IgD-negative memory B cell (primary cell): ENCODE data around the gene MRPL45. TPM values are rescaled to one million over a fixed set of nuclear protein-coding genes. Genes with fewer than 3 reads are reported as not detected.
"Not testable (repeated sequence)": the region's sequence is repeated elsewhere in the genome, so short reads cannot be mapped to it uniquely, and the experiment has no call there.

Source experiments
- H3K27ac Mint-ChIP-seq, 3 donors: one replicate each; pipeline ENCODE4 v1.8.0; 2020 to 2022; ENCODE audit warnings: mild to moderate bottlenecking in 3 of 3, mixed read lengths in 3 of 3, moderate library complexity in 1 of 3
- H3K27me3 Mint-ChIP-seq: one replicate; pipeline ENCODE4 v1.8.0; 2021; ENCODE audit warnings: mixed read lengths
- H3K36me3 Mint-ChIP-seq: one replicate; pipeline ENCODE4 v1.8.0; 2020; ENCODE audit warnings: mild to moderate bottlenecking, mixed read lengths
- H3K4me1 Mint-ChIP-seq, 3 donors: one replicate each; pipeline ENCODE4 v1.8.0; 2020 to 2022; ENCODE audit warnings: mixed read lengths in 3 of 3, mild to moderate bottlenecking in 1 of 3
- H3K4me3 Mint-ChIP-seq, 4 donors: one replicate each; pipeline ENCODE4 v1.8.0; 2020 to 2022; ENCODE audit warnings: mild to moderate bottlenecking in 4 of 4, mixed read lengths in 4 of 4, moderate library complexity in 3 of 4
- H3K9me3 Mint-ChIP-seq, 3 donors: one replicate each; pipeline ENCODE4 v1.8.0; 2020 to 2021; ENCODE audit warnings: mixed read lengths in 3 of 3, mild to moderate bottlenecking in 1 of 3
- polyA plus RNA-seq: library from polyadenylated mRNA; unstranded; fragments of 300-500 nt; fragmentation: Illumina TruSeq; gene quantifications from one replicate; pipeline ENCODE4 v1.2.3, GENCODE V29; 2021

MRPL45 gene
- polyA plus RNA-seq: 23.5 TPM

DNA sequence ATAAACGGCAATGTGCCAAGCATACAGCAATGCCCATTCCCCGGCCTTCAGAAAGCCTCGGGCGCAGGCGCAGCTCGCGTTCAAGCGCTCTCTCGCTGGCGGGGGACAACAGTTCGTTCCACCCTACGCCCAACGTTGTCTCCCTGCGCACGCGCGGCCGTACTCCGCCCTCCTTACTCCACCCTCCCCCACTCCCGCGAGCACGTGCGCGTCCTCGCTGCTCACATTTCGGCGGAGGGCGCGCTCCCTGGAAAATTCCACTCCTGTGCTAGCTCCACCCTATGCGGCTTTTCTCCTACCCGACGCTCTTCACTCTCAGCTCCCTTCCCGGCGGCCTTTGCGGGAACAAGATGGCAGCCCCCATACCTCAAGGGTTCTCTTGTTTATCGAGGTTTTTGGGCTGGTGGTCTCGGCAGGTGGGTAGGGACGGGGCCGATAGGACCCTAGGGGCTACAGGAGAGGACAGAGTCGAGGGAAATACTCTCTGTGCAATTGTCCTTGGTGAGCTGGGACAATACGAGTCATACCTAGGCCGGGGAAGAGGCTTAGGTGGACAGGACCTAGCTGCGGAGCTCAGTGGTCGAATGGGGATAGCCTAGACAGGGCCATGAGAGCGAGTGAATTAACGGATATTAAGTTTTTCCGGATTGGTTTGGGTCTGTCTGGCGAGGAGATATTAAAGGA, at the start of gene MRPL45:
MRPL45 (plus strand) TSS at position 335 of the 684 bp plus-strand sequence; CDS start at position 351, 16 bp downstream.
- H3K9me3 Mint-ChIP-seq, H3K27me3 Mint-ChIP-seq, H3K36me3 Mint-ChIP-seq, H3K4me1 Mint-ChIP-seq: not testable (repeated sequence)
- Mint-ChIP-seq H3K4me3 (peak within 1 kb of the TSS; percentile 88 to 97 (median 94)), H3K27ac (peak within 1 kb of the TSS; percentile 93 to 99 (median 98))

DNA sequence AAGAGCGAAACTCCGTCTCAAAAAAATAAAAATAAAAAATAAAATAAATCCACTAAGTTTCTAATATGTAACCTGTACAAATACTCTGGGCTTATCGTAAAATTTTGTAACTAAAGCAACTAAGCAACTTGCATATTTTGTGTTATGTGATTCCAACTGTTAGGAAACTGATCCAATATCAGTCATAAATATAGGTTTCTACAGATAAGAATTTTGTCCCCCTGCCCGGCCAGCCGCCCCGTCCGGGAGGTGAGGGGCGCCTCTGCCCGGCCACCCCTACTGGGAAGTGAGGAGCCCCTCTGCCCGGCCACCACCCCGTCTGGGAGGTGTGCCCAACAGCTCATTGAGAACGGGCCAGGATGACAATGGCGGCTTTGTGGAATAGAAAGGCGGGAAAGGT, 43.8 kb upstream of the MRPL45 start:
- H3K36me3 Mint-ChIP-seq, H3K4me1 Mint-ChIP-seq, H3K9me3 Mint-ChIP-seq, H3K4me3 Mint-ChIP-seq, H3K27ac Mint-ChIP-seq, H3K27me3 Mint-ChIP-seq: not testable (repeated sequence)

DNA sequence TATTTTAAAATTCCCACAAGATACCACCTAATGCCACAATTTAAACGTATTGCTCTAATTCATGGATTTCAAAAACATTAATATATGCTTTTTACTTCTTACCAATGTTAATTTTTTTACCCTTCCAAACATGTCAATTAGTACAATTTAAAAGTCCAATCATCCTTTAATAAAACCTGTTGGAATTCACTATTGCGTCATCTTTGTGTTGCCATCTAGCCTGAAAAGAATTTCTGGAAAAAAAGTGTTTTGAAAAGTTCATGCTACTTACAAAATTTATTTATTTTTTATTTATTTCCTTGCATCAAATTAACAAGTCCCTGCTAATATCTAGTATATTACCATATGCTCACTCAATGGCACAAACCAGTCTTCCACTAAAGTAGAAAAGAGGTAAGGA, 42.6 kb upstream of the MRPL45 start:
- H3K4me3 Mint-ChIP-seq, H3K36me3 Mint-ChIP-seq, H3K27me3 Mint-ChIP-seq, H3K4me1 Mint-ChIP-seq, H3K27ac Mint-ChIP-seq, H3K9me3 Mint-ChIP-seq: not testable (repeated sequence)

DNA sequence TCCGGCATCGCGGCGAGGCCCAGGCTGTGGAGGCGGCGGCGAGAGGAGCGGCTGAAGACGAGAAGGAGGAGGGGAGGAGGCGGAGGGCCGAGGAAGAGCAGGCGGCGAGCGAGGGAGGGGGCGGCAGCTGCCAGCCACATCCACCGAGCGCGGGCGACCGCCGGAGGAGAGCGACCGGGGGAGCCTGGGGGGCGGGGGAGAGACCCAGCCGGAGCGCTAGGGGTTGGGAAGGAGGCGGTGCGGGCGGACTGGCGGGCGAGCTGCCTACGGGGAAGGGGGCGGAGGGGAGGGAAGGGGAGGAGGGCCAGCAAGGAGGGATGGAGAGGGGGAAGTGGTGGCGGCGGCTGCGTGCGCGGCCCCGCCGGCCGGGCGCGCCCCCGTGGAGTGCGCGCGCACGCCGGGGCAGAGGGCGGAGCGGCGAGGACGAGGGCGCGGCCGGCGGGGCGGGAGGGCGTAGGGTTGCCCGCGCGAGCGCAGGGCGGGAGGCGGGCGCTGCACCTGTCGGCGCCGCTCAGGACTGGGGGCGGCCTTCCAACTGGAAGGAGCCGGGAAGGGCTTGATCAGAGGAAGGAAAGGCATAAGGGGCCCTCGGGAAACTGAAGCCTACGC, 39.9 kb upstream of the MRPL45 start:
- not testable (repeated sequence) for H3K36me3 Mint-ChIP-seq, H3K4me1 Mint-ChIP-seq, H3K9me3 Mint-ChIP-seq, H3K27me3 Mint-ChIP-seq
- Mint-ChIP-seq H3K4me3 (peak overlapping the region in 2 of 4 donors; percentile 33 to 63), H3K27ac (peak overlapping the region in 1 of 3 donors; percentile 23)

DNA sequence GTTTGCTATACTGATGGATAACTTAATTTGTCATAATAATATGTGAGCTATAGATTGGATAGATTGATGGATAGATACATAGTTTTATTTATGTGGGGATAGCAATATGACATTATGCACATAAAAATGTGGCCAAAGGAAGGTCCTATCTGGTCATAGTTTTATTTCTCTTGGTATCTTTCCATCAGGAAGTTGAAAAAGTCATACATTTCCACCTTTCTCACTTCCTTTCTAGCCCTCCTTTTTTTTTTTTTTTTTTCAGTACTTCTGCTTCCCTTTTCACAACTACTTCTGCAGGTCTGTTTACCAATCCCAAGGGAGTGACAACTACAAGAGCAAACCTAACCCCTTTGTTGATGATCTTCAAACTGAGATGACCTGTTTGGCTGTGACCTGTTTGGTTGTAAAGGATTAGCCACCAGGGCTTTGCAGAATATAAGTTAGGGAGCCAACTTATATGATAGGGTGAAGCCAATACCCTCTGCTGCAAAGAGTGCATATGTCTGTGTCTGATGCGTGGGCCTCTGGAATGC, 30.9 kb upstream of the MRPL45 start:
- not testable (repeated sequence) for H3K27me3 Mint-ChIP-seq, H3K36me3 Mint-ChIP-seq, H3K4me1 Mint-ChIP-seq, H3K27ac Mint-ChIP-seq, H3K9me3 Mint-ChIP-seq
- peak overlapping the region in 1 of 4 donors; percentile 65 for H3K4me3 Mint-ChIP-seq

DNA sequence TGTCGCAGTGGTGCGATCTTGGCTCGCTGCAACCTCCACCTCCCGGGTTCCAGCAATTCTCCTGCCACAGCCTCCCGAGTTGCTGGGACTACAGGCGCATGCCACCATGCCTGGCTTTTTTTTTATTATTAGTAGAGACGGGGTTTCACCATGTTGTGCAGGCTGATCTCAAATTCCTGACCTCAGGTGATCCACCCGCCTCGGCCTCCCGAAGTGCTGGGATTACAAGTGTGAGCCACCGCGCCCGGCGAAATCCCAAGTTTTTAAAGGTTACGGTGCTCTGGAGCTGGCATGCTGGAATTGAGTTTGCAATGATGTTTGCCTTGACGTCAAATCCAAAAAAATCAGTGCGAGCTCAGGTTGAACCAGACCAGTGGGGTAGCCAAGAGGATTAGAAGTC, 30.4 kb upstream of the MRPL45 start:
- not testable (repeated sequence) for H3K27ac Mint-ChIP-seq, H3K4me3 Mint-ChIP-seq, H3K27me3 Mint-ChIP-seq, H3K9me3 Mint-ChIP-seq, H3K4me1 Mint-ChIP-seq, H3K36me3 Mint-ChIP-seq

DNA sequence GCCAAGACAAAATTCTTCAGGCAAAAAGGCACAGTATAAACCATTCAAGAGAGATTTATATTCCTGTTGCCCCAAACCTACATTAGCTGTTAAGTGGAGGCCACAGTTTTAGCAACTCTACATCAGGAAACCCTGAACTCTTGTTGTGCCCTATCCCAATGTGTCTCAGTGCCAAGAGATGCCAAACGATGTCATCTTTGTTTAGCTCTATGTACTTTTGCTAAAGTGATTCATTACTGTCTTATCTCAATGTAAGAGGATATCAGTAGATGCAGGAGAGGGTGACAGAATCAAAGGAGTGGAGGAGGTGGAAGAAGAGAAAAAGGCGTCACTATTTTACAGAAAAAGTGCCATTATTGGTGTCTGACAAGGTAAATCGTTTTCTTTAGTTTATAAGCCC, 28.8 kb upstream of the MRPL45 start:
- not testable (repeated sequence) for H3K4me3 Mint-ChIP-seq, H3K27ac Mint-ChIP-seq, H3K9me3 Mint-ChIP-seq, H3K4me1 Mint-ChIP-seq, H3K36me3 Mint-ChIP-seq, H3K27me3 Mint-ChIP-seq

DNA sequence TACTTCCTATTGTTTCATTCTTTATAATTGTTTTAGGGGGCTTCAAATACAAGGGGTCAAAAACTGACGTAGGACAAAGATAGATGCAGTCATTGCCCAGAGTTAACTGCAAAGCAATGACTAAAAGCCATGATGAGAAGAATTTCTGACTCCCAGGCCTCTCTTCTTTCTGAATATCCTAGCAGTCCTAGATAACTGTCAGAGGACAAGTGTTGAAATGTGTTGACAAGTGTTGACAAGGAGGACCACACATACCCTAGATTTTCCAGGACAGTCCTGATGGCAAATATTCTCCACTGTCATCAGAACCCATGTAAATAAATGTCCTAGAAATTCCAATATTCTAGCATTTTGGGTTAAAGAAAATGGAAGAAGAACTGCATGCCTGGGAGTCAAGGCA, 27.9 kb upstream of the MRPL45 start:
- not testable (repeated sequence) for H3K27ac Mint-ChIP-seq, H3K27me3 Mint-ChIP-seq, H3K4me1 Mint-ChIP-seq, H3K4me3 Mint-ChIP-seq, H3K36me3 Mint-ChIP-seq, H3K9me3 Mint-ChIP-seq

DNA sequence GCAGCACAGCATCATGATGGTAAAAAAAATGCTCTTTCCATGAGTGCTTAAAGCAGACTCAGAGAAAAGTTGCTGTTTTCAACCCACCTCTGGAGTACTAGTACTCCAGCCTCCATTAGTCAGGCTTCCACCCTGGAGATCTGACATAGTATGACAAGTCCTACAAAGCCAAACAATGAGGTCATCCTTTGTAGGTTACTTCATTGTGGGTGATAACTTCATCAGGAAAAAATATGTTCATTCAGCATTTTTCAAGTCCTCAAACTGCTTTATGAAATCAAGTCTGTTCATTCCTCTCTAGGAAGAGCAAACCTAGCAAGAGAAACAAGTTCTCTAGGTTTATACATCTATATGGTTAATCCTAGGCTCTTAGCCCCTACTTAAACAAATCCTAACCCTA, 27.4 kb upstream of the MRPL45 start:
- H3K9me3 Mint-ChIP-seq, H3K27ac Mint-ChIP-seq, H3K36me3 Mint-ChIP-seq, H3K4me3 Mint-ChIP-seq, H3K4me1 Mint-ChIP-seq, H3K27me3 Mint-ChIP-seq: not testable (repeated sequence)

DNA sequence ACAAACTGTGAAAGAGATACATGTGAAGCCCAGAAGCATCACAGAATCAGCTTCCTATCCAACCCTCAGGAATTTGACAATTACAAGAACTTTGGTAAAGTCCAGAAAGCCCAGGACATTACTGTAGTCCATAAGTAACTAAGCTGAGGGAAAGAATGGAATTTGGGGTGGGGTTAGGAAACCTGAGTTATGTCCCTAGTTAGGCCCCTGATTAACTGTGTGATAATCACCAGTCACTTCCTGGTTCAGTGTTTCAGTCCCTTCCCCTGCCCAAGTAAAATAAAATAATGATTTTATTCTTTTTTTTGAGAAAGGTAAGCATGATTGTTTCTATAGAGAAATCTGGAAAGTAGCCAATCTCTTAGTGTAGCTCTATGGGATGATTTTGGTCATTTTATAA, 11.0 kb upstream of the MRPL45 start:
- H3K27me3 Mint-ChIP-seq, H3K9me3 Mint-ChIP-seq, H3K4me1 Mint-ChIP-seq, H3K36me3 Mint-ChIP-seq, H3K4me3 Mint-ChIP-seq, H3K27ac Mint-ChIP-seq: not testable (repeated sequence)

DNA sequence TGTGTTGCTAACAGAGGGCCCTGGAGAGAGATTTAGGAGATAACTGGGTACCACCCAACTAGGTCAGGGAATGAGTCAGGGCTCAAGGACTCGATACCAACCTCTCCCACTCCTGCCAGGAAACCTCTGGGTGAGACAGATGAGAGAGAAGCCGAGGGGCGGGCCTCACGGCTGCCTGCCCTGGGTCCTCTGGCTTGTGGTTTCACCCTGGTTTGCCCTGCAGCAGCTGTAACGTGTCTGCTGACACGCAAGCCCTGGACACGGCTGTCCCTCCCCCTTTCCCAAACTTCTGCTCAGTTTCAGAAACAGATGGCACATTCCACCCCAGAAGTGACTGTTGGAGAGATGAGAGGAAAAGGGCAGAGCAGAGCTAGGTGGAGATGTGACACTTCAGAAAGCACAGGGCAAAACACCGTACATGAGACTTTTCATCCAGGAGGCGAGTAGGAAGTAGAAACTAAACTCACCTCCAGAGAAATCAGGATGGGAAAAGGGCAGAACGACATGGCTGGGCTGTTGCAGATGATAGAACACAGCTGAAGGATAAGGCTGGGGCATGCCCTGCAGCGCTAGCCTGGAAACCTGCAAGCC, 10.4 kb upstream of the MRPL45 start:
- H3K4me1 Mint-ChIP-seq, H3K9me3 Mint-ChIP-seq, H3K4me3 Mint-ChIP-seq, H3K36me3 Mint-ChIP-seq, H3K27me3 Mint-ChIP-seq, H3K27ac Mint-ChIP-seq: not testable (repeated sequence)

DNA sequence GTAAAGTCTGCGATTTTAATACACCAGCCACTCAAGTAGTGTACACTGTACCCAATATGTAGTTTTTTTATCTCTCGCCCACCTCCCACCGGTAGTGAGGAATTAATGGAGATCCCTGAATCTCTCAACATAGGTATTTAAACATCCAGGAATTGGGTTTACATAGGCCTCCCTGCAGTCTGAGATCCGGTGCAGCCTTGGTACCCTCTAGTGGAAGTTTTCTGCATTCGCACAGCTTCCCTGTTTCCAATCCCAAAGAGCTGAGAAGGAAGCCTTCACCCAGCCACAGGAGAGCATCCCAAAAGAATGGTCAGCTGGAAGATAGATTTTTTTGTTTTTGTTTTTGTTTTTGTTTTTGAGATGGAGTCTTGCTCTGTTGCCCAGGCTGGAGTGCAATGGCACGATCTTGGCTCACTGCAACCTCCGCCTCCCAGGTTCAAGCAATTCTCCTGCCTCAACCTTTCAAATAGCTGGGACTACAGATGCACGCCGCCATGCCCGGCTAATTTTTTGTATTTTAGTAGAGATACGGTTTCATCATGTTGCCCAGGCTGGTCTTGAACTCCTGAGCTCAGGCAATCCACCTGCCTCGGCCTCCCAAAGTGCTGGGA, 8.6 kb upstream of the MRPL45 start:
- not testable (repeated sequence) for H3K4me1 Mint-ChIP-seq, H3K27ac Mint-ChIP-seq, H3K27me3 Mint-ChIP-seq, H3K9me3 Mint-ChIP-seq, H3K4me3 Mint-ChIP-seq, H3K36me3 Mint-ChIP-seq

DNA sequence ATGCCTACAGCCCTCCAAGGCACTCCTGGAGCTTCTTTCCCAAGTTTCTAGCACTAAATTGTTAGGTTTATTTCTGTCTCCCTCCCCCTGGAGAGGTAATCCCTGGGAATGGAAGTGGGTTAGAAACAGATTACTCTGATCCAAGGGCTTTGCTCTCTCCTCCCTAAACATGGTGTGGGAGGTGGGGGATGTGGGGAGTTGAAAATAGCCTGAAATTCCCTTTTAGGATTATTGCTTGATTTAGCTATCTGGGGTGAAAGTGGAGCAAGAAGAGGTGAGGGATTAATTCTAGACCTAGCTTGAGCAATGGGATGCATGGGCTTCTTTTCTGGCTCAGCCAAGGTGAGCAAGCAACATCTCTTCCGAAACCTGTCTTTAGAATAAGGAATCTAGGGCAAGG, 7.2 kb upstream of the MRPL45 start:
- H3K36me3 Mint-ChIP-seq, H3K9me3 Mint-ChIP-seq, H3K4me3 Mint-ChIP-seq, H3K27me3 Mint-ChIP-seq, H3K27ac Mint-ChIP-seq, H3K4me1 Mint-ChIP-seq: not testable (repeated sequence)

DNA sequence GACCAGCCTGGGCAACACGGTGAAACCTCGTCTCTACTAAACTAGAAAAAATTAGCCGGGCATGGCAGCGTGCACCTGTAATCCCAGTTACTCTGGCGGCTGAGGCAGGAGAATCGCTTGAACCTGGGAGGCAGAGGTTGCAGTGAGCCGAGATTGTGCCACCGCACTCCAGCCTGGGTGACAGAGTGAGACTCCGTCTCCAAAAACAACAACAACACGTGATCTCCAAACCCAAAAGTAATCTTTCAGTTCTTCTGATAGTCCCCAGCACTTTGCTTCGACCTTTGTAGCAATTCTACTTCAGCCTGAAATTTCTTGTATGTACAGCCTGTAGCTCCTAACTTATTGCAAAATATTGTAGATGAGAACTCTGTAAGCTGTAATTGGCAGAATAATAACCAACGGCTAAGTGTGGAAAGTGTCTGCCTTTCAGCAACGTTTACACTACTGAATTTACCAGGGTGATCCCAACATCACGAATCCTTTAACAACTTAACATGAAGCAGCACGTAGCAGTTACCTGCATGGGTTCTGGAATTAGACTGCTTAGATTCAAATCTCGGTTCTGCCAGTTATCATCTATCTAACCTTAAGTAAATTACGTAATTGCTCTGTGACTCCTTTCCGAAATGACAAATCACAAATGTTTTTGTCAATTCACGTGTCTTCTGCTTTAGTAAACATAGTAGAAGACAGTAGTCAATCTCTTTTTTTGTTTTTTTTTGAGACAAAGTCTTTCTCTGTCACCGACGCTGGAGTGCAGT, 1.2 kb upstream of the MRPL45 start:
- not testable (repeated sequence) for H3K27me3 Mint-ChIP-seq, H3K36me3 Mint-ChIP-seq, H3K4me1 Mint-ChIP-seq, H3K9me3 Mint-ChIP-seq
- Mint-ChIP-seq H3K4me3 (peak overlapping the region; percentile 88 to 97 (median 94)), H3K27ac (peak overlapping the region in 2 of 3 donors; percentile 93 to 98)

DNA sequence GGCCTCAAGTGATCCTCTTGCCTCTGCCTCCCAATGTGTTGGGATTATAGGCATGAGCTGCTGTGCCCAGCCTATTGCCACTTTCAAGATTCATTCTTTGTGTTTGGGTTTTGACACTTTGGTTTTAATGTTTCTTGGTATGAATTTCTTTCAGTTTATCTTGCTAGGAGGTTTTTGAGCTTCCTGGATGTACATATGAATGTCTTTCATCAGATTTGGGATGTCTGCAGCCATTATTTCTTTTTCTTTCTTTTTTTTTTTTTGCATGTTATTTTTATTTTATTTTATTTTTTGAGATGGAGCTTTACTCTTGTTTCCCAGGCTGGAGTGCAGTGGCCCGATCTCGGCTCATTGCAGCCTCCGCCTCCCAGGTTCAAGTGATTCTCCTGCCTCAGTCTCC, 18.5 kb downstream of the MRPL45 start:
- Mint-ChIP-seq H3K27me3 (no peaks in the 10 kb centered on the region), H3K36me3 (peaks cover 16% of the 10 kb centered on the region), H3K4me1 (peaks cover 0 to 2% (median 0%) of the 10 kb centered on the region in 3 donors), H3K27ac (no peak overlapping the region), H3K9me3 (no peaks in the 10 kb centered on the region), H3K4me3 (no peak overlapping the region)
